ENCODE results near the gene SNCG. TPM values are rescaled to one million over a fixed set of nuclear protein-coding genes. Genes with fewer than 3 reads are reported as not detected.

SNCG gene
- total and polyA plus RNA-seq, 2 of the 8 experiments (the other 6 are each of a cell fraction or from before 2014, with no cell fraction given), result 4.4 to 12.2 TPM

GRCh38 chr10:86953747-86954680 lies 4.4 kb upstream of the SNCG start (continued):
- TF ChIP-seq HDAC2 (IDR thresholded peaks at IDR 0.05; ENCODE audit: borderline replicate concordance in 1 of 2, low read depth in 2 of 2, low read length in 2 of 2), result peak in 1 of 2 experiments; percentile 89; a peak in 1 of 4 replicates
- peak; percentile 77 for TF ChIP-seq CHD2 (IDR thresholded peaks at IDR 0.05; ENCODE audit: low read length)
- no peak for TF ChIP-seq CTCF (IDR thresholded peaks at IDR 0.05; ENCODE audit: control extremely low read depth in 1 of 3, insufficient read depth in 1 of 3, low read depth in 1 of 3, low read length in 3 of 3)
- TF ChIP-seq JUN (IDR thresholded peaks at IDR 0.05; ENCODE audit: low read depth, low read length), result no peak
- no peak for TF ChIP-seq SAP30 (IDR thresholded peaks at IDR 0.05; ENCODE audit: insufficient read depth, insufficient replicate concordance, low read length)
- no peak for TF ChIP-seq ATF3 (IDR thresholded peaks at IDR 0.05; ENCODE audit: insufficient read depth, low read depth, low read length)
- no peak for TF ChIP-seq POLR2AphosphoS5 (IDR thresholded peaks at IDR 0.05; ENCODE audit: low read depth, low read length)
- TF ChIP-seq RBBP5 (IDR thresholded peaks at IDR 0.05; ENCODE audit: borderline replicate concordance, low read depth, low read length), result peak; percentile 93
- no peak for TF ChIP-seq CEBPB (IDR thresholded peaks at IDR 0.05; ENCODE audit: low read depth, low read length)
- TF ChIP-seq NANOG (IDR thresholded peaks at IDR 0.05; ENCODE audit: insufficient read depth, low read depth, low read length, poor library complexity, severe bottlenecking), result peak; percentile 85
- peak; percentile 62 to 89 for TF ChIP-seq EP300 (IDR thresholded peaks at IDR 0.05; ENCODE audit: borderline replicate concordance in 1 of 2, low read depth in 2 of 2, low read length in 2 of 2)
- TF ChIP-seq SIRT6 (IDR thresholded peaks at IDR 0.05; ENCODE audit: low read length), result no peak
- TF ChIP-seq CHD1 (IDR thresholded peaks at IDR 0.05; ENCODE audit: low read depth, low read length), result no peak
- TF ChIP-seq FOSL1 (IDR thresholded peaks at IDR 0.05; ENCODE audit: insufficient read depth, low read depth, low read length), result no peak
- TF ChIP-seq KDM4A (IDR thresholded peaks at IDR 0.05; ENCODE audit: low read depth, low read length, severe bottlenecking), result peak; percentile 9
- 0 out of 4 replicates have a peak, but pooled peaks of 1 of the 2 experiments have one; percentile 43 for TF ChIP-seq SIN3A (conservative IDR thresholded peaks at IDR 0.05 in 1 of 2, IDR thresholded peaks at IDR 0.05 in 1 of 2; ENCODE audit: low read depth in 1 of 2, low read length in 2 of 2)

All from H1 (cell line).